GM12872 (cell line): Measurements from ENCODE around the gene ZC3H7A.

Experiments
- CTCF ChIP-seq: IDR thresholded peaks from 3 replicates; pipeline ENCODE4 v1.5.1; 2011; ENCODE audit warnings: low read depth, mild to moderate bottlenecking, low read length, moderate library complexity; ENCODE audit not compliant: insufficient read depth

ZC3H7A gene

GRCh38 chr16:11729787-11730186 is 67.3 kb downstream of the ZC3H7A start:
- TF ChIP-seq CTCF: no peak

- TF ChIP-seq CTCF: no peak
Measured at GRCh38 chr16:11727796-11728543, 69.1 kb downstream of the ZC3H7A start.

GRCh38 chr16:11726008-11726407 is 71.0 kb downstream of the ZC3H7A start:
- no peak for TF ChIP-seq CTCF

GRCh38 chr16:11725457-11725856 is 71.6 kb downstream of the ZC3H7A start:
- no peak for TF ChIP-seq CTCF

GRCh38 chr16:11722468-11722808 is 74.6 kb downstream of the ZC3H7A start:
- 0 out of 3 replicates have a peak, but pooled peaks have one; percentile 1 for TF ChIP-seq CTCF

GRCh38 chr16:11721781-11722467 is 75.1 kb downstream of the ZC3H7A start:
- TF ChIP-seq CTCF: no peak

GRCh38 chr16:11719762-11720161 is 77.3 kb downstream of the ZC3H7A start:
- TF ChIP-seq CTCF: no peak
